Measurements from ENCODE around the gene BTG2.
"Not testable (repeated sequence)": the region's sequence is repeated elsewhere in the genome, so short reads cannot be mapped to it uniquely, and the experiment has no call there.

The BTG2 gene, protein sequence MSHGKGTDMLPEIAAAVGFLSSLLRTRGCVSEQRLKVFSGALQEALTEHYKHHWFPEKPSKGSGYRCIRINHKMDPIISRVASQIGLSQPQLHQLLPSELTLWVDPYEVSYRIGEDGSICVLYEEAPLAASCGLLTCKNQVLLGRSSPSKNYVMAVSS

DNA sequence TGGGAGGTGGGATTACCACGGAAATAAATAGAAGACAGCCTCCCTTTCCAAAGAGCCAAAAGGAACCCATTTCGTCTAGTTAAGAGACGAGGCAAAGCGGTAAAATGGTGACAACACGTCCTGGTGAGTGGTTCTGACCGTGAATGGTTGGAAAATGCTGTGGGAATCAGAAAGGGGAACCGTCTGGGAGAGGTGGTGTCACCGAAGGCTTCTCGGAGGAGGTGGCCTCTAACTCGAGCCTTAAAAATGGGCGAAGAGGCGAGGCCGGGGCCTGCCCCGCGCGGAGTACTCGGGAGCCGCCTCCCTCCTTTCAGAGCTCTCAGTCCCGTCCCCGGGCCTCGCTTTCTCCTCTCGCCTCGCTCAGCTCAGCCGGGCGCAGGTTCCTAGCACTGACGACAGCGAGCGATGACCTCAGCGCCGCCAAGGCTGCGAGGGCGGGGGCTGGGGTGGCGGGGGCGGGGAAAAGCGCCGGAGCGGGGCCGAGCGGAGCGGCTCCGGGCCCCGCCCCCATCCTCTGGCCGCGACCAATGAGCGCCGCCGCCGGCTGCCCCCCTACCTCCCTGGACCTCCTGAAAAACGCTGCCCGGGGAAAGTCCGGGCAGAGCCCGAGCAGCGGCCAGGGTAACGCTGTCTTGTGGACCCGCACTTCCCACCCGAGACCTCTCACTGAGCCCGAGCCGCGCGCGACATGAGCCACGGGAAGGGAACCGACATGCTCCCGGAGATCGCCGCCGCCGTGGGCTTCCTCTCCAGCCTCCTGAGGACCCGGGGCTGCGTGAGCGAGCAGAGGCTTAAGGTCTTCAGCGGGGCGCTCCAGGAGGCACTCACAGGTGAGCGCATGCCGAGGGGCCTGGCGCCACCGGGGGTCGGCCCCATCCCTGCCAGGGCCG is at the start of gene BTG2:
Gene BTG2 (plus strand): TSS at position 601 of the 890 bp plus-strand sequence. CDS start 88 bp downstream, at position 689.
- DNase-seq, result peak; percentile 91 to 93

DNA sequence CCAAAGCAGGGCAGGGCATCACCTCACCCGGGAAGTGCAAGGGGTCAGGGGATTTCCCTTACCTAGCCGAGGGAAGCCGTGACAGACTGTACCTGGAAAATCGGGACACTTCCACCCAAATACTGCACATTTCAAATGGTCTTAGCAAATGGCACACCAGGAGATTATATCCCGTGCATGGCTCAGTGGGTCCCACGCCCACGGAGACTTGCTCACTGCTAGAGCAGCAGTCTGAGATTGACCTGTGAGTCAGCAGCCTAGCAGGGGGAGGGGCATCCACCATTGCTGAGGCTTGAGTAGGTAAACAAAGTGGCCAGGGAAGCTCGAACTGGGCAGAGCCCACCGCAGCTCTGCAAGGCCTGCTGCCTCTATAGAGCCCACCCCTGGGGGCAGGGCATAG is 48.7 kb upstream of the BTG2 start:
- not testable (repeated sequence) for DNase-seq

DNA sequence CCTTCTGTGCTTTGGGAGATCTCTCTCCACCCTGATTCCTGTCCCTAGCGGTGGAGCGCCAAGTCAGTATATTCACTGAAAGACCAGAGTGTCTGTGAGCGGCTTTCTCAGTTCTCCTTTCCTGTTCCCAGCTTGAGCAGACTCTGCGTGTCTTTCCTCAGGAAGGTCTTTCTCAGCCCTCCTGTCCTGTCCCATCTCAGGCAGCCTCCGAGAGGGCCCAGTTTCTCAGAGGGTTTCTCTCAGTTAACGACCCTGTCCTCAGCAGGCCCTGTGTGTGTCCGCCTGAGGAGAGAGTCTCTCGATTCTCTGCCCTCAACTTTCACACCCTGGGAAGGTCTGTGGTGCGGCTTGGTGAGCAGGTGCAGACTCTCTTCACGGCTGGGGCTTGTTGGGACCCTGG is 41.8 kb upstream of the BTG2 start:
- DNase-seq, result no peak

DNA sequence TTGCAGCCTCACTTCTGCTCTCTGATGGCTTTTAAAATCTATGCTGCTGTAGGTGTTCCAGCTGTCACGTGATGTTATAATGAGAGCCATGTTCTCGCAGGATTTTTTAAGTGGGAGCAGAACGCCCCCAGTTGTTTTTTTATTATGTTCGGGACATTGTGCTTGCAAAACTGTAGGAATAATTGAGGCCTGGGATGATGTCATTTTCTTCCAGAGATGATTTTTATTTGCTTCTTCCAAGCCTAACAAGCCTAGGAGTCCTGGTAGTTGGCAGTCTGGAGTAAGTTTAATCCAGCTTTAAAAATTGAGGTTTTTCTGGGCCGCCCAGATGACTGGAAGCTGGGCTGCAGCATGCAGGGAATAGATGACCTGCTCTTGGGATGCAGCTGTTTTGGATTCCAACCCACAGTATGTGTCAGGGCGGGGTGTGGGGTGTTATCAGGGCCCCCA is 41.2 kb upstream of the BTG2 start:
- DNase-seq, result no peak

DNA sequence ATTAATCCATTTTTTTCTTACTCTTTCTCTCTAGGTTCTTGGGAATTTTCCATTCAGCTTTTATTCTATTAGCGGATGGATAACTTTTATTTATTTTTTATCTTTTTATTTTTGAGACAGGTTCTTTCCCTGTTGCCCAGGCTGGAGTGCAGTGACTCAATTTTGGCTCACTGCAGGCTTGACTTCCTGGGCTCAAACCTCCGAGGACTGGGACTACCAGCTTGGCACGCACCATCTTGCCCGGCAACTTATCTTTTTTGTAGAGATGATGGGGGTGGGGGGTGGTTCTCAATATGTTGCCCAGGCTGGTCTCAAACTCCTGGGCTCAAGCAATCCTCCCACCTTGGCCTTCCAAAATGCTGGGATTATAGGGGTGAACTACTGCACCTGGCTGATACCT is 39.8 kb upstream of the BTG2 start:
- DNase-seq, result no peak

DNA sequence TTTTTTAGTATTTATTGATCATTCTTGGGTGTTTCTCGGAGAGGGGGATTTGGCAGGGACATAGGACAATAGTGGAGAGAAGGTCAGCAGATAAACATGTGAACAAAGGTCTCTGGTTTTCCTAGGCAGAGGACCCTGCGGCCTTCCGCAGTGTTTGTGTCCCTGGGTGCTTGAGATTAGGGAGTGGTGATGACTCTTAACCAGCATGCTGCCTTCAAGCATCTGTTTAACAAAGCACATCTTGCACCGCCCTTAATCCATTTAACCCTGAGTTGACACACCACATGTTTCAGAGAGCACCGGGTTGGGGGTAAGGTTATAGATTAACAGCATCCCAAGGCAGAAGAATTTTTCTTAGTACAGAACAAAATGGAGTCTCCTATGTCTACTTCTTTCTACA is 39.2 kb upstream of the BTG2 start:
- DNase-seq, result not testable (repeated sequence)

DNA sequence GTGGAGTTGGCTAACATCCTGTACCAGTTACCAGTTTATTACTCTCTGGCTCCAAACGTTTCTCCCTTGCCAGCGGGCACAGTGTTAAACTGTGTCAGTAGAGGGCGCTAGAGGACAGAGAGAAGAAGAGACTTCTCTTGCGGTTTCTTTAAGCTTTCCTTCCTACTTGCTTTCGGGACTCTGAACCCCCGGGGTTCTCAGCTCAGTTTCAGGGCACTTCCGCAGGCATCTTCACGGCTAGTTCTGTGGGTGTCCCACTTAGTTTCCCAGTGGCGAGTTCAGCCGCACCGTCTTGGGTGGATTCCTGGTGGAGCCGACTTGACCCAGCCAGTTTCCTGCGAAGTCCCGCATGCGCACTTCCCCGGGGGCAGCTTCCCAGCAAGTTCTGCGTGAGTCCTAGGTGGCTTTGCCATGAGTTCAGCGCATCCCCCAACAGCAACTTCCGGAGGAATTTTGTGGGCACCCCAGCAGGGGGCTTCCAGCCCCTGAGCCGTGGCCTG is 37.9 kb upstream of the BTG2 start:
- DNase-seq, result peak; percentile 73 to 88

DNA sequence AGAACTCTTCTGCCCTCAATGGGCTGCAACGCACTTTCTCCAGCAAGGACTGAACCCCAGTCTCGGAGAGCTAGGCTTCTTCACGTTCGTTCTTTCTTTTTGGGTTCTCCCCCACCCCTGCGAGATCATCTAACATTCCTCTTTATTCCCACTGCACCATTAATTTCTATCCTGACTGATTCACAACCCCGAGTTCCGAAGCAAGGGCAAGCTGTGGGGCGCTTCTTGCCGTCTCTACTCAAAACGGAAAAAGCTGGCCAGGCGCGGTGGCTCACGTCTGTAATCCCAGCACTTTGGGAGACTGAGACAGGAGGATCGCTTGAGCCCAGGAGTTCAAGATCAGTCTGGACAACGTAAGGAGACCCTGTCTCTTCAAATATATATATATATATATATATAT is 37.4 kb upstream of the BTG2 start:
- DNase-seq, result no peak

DNA sequence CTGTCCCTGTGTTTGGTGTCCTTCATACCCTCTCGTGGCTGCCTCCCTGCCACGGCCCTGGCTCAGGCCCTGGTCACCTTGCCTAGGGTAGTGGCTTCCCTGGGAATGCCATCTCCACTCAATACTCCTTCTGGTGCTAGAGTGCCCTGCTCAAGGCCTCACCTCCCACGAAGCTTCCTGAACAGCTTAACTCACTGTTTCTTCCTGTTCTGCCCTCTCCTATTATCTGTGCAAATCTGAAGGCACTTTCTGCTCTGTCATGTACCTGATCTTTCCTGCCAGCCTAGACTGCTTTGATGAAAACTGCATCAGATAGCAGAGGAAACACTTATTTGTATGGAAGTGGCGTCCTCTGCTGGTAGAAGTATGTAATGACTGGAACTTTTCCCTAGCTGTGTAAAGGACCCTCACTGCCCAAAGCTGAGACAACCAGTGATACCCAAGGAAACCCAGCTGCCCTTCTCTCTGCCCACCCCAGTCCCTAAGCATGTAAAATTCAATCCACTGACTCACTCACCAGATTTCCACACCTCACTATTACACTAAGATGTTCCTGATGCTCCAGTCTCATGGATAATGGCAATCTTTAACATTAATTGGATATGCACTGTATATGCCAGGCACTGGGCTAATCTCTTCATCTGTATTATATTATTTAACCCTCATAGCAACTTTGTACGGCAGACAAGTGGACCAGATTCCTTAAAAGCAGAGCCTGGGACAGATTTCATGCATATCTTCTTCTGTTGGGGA is 36.2 kb upstream of the BTG2 start:
- peak; percentile 49 to 56 for DNase-seq

DNA sequence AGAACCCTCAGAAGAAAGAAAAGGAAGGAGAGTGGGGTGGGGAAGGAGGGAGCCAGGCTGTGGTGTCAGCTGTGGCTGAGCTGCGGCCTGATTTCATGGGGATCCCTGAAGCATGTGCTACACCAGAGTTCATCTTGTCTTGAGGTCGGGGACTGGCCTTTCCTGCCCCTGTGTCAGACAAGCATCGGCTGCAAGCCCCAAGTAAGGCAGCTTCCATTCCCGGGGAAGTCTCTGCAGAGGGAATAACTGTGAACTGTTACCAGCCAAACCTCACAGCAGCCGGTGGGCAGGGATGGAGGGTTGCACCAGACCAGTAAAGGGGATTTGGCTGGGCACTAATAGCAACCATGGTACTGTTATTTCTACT is 35.7 kb upstream of the BTG2 start:
- no peak for DNase-seq

DNA sequence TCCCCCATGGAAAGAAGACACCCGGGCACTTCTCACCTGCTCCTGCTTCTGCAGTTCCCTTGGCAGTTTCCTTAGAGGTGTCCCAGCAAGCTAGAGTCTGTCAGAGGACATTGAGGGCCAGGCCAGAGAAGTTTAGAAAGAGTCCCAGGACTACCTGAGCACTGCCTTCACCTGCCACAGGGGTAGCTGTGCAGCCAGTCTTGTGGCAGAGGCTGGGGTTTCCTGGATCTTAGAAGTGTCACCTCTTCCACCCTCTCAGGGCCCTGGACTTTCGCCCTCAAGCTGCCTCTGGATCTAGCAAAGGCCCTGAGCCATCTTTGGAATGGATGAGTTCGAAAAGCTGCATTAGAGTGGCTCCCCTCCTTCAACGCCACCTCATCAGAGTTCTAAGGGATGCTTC is 34.9 kb upstream of the BTG2 start:
- DNase-seq, result no peak

DNA sequence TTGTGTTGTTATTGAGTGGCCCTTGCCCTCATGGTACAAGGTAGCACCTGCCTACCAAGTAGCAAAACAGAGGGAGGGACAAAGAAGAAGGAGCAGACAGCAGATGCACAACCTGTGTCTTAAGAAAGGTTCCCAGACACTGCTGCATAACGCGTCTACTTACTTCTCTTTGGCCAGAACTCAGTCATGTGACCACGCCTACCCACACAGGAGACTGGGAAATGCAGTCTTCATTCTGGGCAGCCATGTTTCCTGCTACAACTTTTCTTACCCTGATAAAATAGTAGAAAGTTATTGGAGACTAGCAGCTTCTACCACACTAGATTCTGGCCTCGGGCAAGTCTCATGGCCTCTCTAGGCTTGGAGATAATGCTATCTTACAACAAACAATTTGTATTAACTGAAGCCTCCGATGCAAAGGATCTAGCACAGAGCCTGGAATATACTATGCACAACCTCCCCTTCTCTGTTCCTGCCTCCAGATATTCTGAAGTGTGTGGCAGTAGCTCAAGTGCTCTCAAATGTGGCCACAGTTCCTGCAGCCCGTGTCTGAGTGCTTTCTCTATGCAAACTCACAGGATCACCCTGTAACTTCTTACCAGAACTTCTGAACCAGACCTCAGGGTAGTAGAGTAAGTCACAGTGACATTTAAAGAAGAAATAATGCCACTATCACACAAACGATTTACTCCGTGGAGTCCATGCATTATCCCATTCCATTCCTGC is 34.1 kb upstream of the BTG2 start:
- DNase-seq, result peak; percentile 69 to 72

DNA sequence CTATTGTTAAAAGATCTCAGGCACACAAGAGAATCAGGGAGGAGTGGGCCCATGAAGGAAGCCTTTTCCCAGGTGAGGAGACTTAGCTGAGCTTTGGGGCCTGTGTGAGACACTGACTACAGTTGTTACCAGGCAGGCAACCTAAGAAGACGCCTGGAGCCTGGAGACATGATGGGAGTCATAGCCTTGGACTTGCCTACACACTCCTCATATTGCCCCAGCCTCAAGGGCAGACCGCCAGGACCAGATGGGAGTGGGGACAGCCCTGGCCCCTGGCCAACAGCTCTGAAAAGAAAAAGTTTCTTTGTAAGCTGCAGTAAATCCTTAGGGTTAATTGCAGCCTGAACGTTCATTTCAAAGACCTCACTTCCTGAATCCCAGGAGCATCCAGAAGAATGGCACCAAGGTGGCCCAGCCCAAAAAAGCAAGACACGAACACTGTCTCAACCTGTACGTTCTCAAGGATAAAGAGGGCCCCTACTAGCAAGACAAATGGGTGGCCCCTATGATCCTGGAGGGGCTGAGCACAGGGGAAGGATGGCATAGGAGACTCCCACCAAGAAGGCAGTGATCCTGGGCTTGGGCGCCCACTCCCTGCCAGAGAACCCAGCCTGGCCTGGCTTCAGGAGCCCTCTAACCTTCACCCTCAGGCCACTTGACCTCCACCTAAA is 33.2 kb upstream of the BTG2 start:
- no peak for DNase-seq

DNA sequence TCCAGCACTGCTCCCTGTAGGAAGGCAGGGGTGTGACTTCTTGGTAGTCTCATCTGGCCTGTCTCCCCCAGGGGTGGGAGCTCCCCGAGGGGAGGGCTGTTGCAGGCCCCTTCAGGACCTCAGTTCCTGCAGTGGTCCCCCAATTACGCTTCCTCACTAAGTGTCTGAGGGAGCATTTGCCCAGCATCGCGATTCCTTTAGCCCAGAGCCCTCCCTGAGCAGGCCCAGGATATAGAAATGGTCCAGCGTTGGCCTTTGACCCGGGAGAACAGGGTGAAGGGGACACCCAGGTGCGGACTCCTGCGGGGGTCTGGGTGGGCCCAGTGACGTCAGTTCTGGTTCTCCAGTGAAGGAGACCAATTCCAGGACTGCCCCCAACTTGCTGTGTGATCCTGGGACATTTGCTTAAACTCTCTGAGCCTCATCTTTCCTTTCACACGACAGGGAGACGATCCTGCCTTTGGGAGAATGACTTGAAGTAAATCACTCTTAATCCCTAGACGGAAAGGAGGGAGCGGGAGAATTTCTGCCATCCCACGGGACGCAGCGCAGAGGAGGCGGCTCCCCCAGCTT is 32.6 kb upstream of the BTG2 start:
- DNase-seq, result no peak

DNA sequence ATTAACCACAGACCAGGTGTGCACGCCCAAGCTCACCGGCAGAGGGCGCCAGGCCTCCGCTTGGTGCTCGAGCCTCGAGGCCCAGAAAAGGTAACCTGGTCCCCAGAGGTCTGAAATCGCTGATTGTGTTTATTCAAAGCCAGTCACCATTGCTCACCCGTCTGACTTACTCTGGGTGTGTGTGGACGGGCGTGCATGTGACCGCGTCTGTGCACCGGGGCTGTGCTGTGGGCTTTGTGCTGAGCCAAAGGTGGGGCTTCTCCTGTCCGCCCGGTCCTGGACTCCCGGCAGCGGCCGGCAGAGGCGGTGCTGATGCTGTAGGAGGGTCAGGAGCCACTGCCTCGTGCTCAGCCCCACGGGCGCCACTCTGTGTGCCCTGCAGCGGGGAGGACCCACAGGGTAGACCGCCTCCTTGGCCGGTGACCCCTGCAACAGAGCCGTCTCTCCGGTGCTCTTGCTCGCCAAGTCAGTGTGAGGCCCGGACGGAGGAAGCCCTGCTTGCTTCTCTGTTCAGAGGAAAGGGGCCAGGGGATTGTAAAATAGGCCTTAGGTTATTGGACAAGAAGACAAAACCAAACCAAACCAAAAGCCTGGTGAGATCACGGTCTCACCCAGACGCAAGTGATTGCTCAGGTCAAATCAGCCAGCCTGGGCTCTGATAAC is 32.0 kb upstream of the BTG2 start:
- DNase-seq, result peak; percentile 91 to 94

DNA sequence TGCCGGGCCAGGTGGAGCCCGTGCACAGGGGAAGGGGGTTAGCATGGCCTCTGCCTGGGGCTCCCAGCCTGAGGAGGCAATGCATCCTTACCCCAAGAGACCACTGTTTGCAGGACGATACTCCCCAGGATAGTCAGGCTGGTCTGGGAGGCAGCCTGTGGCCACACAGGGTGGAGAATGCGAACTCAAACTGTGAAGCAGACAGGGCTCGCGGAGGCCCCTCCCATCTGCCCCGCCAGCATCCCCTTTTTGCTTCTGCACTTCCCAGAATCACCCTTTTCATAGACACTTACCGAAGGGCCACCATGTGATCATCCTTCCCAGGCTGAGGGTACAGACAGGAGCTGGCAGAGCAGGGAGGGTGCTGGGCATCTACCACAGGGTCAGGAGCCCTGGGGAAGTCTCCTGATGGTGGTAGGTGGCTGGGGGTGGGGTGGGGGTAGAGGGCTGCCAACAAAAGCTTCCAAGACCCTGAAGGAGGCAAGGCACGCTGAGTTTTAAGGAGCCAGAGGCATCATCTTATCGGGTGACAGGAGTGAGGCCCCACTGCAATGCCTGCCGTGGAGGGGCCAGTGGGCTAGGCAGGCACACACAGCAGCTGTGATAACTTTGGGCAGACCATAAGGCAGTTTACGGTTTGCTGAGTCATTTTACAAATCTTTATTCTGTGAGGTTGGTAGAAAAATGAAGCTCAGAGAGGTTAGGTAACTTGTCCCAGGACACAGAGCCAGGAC is 31.3 kb upstream of the BTG2 start:
- no peak for DNase-seq

DNA sequence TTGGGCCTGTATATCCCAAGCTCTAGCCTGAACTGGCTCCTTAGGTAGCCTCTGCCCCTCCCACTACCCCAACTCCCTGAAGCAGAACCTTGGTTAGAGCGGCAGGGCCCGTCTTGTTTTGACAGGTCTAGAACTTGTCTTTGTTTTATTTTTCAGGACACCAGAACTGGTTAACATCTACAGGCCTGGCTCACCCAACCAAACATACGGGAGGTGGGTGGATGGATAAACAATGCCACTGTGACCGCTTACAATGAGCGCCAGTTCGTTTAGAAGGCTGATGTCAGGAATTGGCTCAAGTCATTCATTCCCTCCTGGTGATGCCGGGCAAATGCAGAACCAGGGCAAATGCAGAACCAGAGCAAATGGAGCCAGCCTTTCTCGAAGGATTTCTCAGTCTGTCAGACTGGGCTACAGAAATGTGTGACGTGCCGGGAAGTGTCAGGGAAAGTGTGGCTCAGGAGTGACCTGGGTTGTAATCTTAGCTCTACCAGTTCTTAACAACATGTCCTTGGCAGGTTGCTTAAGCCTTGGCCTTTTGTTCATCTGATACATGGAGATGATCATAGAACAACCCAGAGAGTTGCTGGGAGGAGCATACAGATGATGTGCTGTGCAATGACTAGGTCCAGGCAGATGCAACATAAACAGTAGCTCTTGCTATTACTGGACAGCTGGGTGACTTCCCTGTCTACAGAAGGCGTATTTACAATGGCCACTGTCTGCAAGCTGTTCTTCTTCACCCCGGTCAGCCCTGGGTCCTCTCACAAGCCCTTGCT is 30.5 kb upstream of the BTG2 start:
- no peak for DNase-seq

DNA sequence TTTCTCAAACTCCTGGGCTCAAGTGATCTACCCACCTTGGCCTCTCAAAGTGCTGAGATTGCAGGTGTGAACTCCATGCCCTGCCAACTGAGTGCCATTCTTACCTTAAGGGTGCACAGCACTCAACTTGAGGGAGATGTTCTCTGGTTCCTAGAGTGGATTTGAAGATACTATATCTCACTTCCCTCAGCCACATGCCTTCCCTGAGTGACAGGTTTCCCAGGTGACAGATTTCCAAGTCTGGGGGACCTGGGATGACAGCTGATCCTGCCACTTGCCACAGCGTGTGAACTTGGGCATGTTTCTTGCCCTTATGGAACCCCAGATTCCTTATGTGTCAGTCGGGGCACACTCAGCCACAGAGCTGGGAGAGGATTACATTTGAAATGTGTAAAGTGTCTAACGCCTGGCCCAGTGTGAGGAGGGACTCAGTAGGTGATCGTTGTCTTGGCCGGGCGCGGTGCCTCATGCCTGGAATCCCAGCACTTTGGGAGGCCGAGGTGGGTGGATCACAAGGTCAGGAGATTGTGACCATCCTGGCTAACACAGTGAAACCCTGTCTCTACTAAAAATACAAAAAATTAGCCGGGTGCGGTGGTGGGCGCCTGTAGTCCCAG is 29.6 kb upstream of the BTG2 start:
- no peak for DNase-seq

DNA sequence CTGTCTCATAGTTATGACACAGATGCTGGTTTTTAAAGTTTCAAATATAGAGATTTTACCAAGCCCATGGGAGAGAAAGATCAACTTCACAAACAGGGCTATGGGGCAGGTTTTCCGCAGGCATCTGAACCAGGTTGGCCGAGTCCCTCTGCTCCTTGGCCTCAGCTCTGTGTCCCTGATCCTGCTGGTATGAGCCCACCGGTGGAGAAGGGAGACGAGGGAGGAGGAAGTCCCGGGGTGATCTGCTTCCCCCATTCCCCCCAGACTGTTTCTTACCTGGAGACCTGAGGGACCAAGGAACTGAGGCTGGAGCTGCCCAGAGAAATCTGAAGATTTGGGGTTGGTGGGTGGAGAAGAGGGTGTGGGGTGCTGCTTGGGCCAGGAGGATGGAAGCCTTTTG is 28.9 kb upstream of the BTG2 start:
- no peak for DNase-seq
